ENCODE results near the gene ZNF23. TPM values are rescaled to one million over a fixed set of nuclear protein-coding genes. Genes with fewer than 3 reads are reported as not detected.

ZNF23 gene
- total RNA-seq, 1 experiment from 2014 or later: 9.6 TPM

GRCh38 chr16:71423865-71424264, 38.2 kb downstream of the ZNF23 start:
- no peak overlapping the region for H2AK5ac ChIP-seq (ENCODE audit: insufficient read length, low read length)
- no peak overlapping the region for H4K91ac ChIP-seq (ENCODE audit: insufficient read length, low read depth, low read length)
- no peak overlapping the region for H2BK120ac ChIP-seq (ENCODE audit: low read depth, low read length, poor library complexity, severe bottlenecking)
- H3K9ac ChIP-seq (ENCODE audit: extremely low read depth, insufficient read length, low read length): no peak overlapping the region
- no peak overlapping the region for H4K5ac ChIP-seq (ENCODE audit: insufficient read length, low read depth, low read length)
- no peak overlapping the region for H4K8ac ChIP-seq (replicated peaks; ENCODE audit: insufficient read length, low read depth, low read length)
- no peaks in the 10 kb centered on the region for H3K79me1 ChIP-seq (ENCODE audit: insufficient read depth, low read depth, low read length, poor library complexity, severe bottlenecking)
- no peak overlapping the region for H2BK20ac ChIP-seq (ENCODE audit: low read depth, low read length, poor library complexity, severe bottlenecking)
- no peak for DNase-seq
- no peaks in the 10 kb centered on the region for H3K79me2 ChIP-seq (ENCODE audit: insufficient read depth, low read length)
- Mint-ChIP-seq H3K4me1 (peaks cover 15 to 19% of the 10 kb centered on the region in 2 experiments), H3K9me3 (peaks cover 0 to 4% of the 10 kb centered on the region in 2 experiments; a peak in 2 of 5 replicates), H3K4me3 (peak overlapping the region; percentile 1 to 6; a peak in 2 of 5 replicates), H3K36me3 (ENCODE audit: insufficient read depth in 1 of 3, low read depth in 3 of 3) (peaks cover 0 to 2% (median 0%) of the 10 kb centered on the region in 3 experiments; a peak in 1 of 7 replicates), H3K27ac (no peak overlapping the region), H3K27me3 (ENCODE audit: low read depth) (peaks cover 41% of the 10 kb centered on the region)
- H3T11ph ChIP-seq (ENCODE audit: low read length): no peak overlapping the region
- no peak overlapping the region for H2AFZ ChIP-seq (ENCODE audit: low read length)
- no peak overlapping the region for H2BK15ac ChIP-seq (ENCODE audit: low read depth, low read length)
- H3K4me2 ChIP-seq (ENCODE audit: insufficient read depth, insufficient read length, low read length): no peak overlapping the region
- no CpG with 5 or more reads among the region's 7 CpGs for WGBS (ENCODE audit: extremely low coverage, insufficient read length, low lambda C conversion rate)
- H3K14ac ChIP-seq (ENCODE audit: insufficient read depth, low read length): no peak overlapping the region
- no peaks in the 10 kb centered on the region for H3K27me3 ChIP-seq (ENCODE audit: insufficient read depth, low read length)
- H3K23me2 ChIP-seq (ENCODE audit: insufficient read length, low read depth, low read length, poor library complexity, severe bottlenecking): no peaks in the 10 kb centered on the region
- H3K27ac ChIP-seq (ENCODE audit: insufficient read length, low read depth, low read length): no peak overlapping the region
- no peak overlapping the region for H2BK5ac ChIP-seq (ENCODE audit: insufficient read length, low read length)
- H3K18ac ChIP-seq (ENCODE audit: insufficient read length, low read depth, low read length): no peak overlapping the region
- H3K4ac ChIP-seq (ENCODE audit: low read depth, low read length): no peak overlapping the region
- H2BK12ac ChIP-seq (ENCODE audit: insufficient read length, low read depth, low read length): no peak overlapping the region
- no peak for TF ChIP-seq CTCF (conservative IDR thresholded peaks at IDR 0.05)
- no peaks in the 10 kb centered on the region for H4K20me1 ChIP-seq (ENCODE audit: control insufficient read depth, insufficient read depth, insufficient read length)
- H3K23ac ChIP-seq (ENCODE audit: insufficient read length, low read depth, low read length): no peak overlapping the region
- no peaks in the 10 kb centered on the region for H3K9me3 ChIP-seq (ENCODE audit: control insufficient read depth, low read depth, low read length)
- H3K56ac ChIP-seq (ENCODE audit: insufficient read length, low read depth, low read length): no peak overlapping the region
- no peaks in the 10 kb centered on the region for H3K4me1 ChIP-seq (ENCODE audit: insufficient read depth, low read length)
